K562 (cell line): ENCODE data around the gene SNAPC2. TPM values are rescaled to one million over a fixed set of nuclear protein-coding genes. Genes with fewer than 3 reads are reported as not detected.

ENCODE experiments used
- ARID4B ChIP-seq: sonication (generic); formaldehyde crosslinking; IDR thresholded peaks from 2 replicates; pipeline ENCODE4 v1.8.0; 2022; ENCODE audit warnings: mild to moderate bottlenecking, missing genetic modification reagents
- BCL6 ChIP-seq: fragments of 250-450 bp; sonication (Bioruptor Pico); IDR thresholded peaks from 2 replicates; pipeline ENCODE4 v1.4.0; 2020
- CREB3 ChIP-seq: fragments of 450-650 bp; conservative IDR thresholded peaks from 2 replicates; pipeline ENCODE4 v1.6.1; 2016; ENCODE audit warnings: missing genetic modification characterization, low read depth, mild to moderate bottlenecking, missing compliant biosample characterization, moderate library complexity
- EP300 ChIP-seq: IDR thresholded peaks from 2 replicates; pipeline ENCODE4 v1.6.1; 2012; ENCODE audit warnings: low read length, improper control_type of control experiment
- HMBOX1 ChIP-seq: sonication (generic); IDR thresholded peaks from 2 replicates; pipeline ENCODE4 v1.6.1; 2016
- MBD1 ChIP-seq: fragments of 250-450 bp; sonication (Bioruptor Pico); IDR thresholded peaks from 2 replicates; pipeline ENCODE4 v1.8.0; 2022; ENCODE audit warnings: inconsistent platforms
- SNRNP70 ChIP-seq: fragments of 200-400 bp; formaldehyde crosslinking; optimal IDR thresholded peaks from 2 replicates; pipeline ENCODE3; 2017; ENCODE audit warnings: low read depth, low read length
- TAL1 ChIP-seq: fragments of 450-650 bp; IDR thresholded peaks from 2 replicates; pipeline ENCODE4 v1.6.1; 2016; ENCODE audit warnings: mild to moderate bottlenecking
- TARDBP ChIP-seq: fragments of 450-650 bp; IDR thresholded peaks from 2 replicates; pipeline ENCODE4 v1.6.1; 2016
- TEAD4 ChIP-seq, 2 experiments: sonication (generic) in 1 of 2; formaldehyde crosslinking in 1 of 2; IDR thresholded peaks; 2 replicates each; pipeline versions ENCODE4 v1.6.1 to v1.8.0; 2012 to 2022; ENCODE audit warnings: borderline replicate concordance in 1 of 2, inconsistent platforms in 1 of 2, low read length in 1 of 2, mild to moderate bottlenecking in 1 of 2, missing genetic modification reagents in 1 of 2
- ZNF24 ChIP-seq: fragments of 450-650 bp; IDR thresholded peaks from 2 replicates; pipeline ENCODE4 v1.6.1; 2016
- ZNF280B ChIP-seq: fragments of 250-450 bp; sonication (Bioruptor Pico); IDR thresholded peaks from 2 replicates; pipeline ENCODE4 v1.5.1; 2021; ENCODE audit warnings: mild to moderate bottlenecking
- ZNF324 ChIP-seq: fragments of 250-450 bp; sonication (Bioruptor Pico); IDR thresholded peaks from 2 replicates; pipeline ENCODE4 v1.4.0; 2020; ENCODE audit warnings: mild to moderate bottlenecking
- ZNF589 ChIP-seq: fragments of 200-800 bp; sonication (Bioruptor generic); IDR thresholded peaks from 2 replicates; pipeline ENCODE4 v1.6.1; 2016; ENCODE audit warnings: low read depth, missing genetic modification characterization, missing compliant biosample characterization
- ZNF655 ChIP-seq: fragments of 250-450 bp; sonication (Bioruptor Pico); IDR thresholded peaks from 2 replicates; pipeline ENCODE4 v1.5.0; 2021
- ZNF699 ChIP-seq: fragments of 250-450 bp; sonication (Bioruptor Pico); IDR thresholded peaks from 2 replicates; pipeline ENCODE4 v1.8.0; 2021; ENCODE audit warnings: mild to moderate bottlenecking, moderate library complexity; ENCODE audit not compliant: insufficient replicate concordance
- polyA plus RNA-seq, 8 experiments: library from polyadenylated mRNA; depleted of rRNA in 4 of 8; stranded (reverse) in 5 of 8; unstranded in 3 of 8; fragments of >200 nt; fragmentation: Nextera tagmentation in 2 of 8; fragmentation: Illumina TruSeq in 1 of 8; extraction: Ambion mirVana in 2 of 8; extraction: Trizol in 1 of 8; gene quantifications; 2 replicates each; pipeline versions ENCODE4 v1.2.1 to v1.2.3, GENCODE V29; 2011 to 2014; ENCODE audit warnings: inconsistent platforms in 1 of 8, missing spikeins in 1 of 8
- total RNA-seq, 7 experiments: library from RNA; depleted of rRNA in 6 of 7; stranded (reverse); fragments of >200 nt in 6 of 7; fragmentation: Illumina TruSeq in 2 of 7; extraction: Trizol in 2 of 7; gene quantifications; 2 replicates each; pipeline versions ENCODE4 v1.2.1 to v1.2.3, GENCODE V29; 2011 to 2021; ENCODE audit warnings: low replicate concordance in 1 of 7

The SNAPC2 gene
- total and polyA plus RNA-seq, 9 of the 15 experiments (the other 6 are each of a cell fraction or from before 2014, with no cell fraction given) = 0.59 to 45.1 (median 15.3) TPM

GRCh38 chr19:7919610-7920518 is at the start of gene SNAPC2 (continued):
- TF ChIP-seq TAL1 = no peak
- TF ChIP-seq ARID4B (CRISPR knock-in tag) = peak; percentile 62
- TF ChIP-seq SNRNP70 = no peak
- TF ChIP-seq ZNF24 = no peak
- no peak for TF ChIP-seq ZNF699 (CRISPR knock-in tag)
- no peak for TF ChIP-seq EP300
- TF ChIP-seq HMBOX1 = no peak
- TF ChIP-seq ZNF589 = no peak
- no peak for TF ChIP-seq ZNF280B
- no peak for TF ChIP-seq ZNF655 (CRISPR knock-in tag)
- no peak for TF ChIP-seq BCL6 (CRISPR knock-in tag)
- TF ChIP-seq TEAD4 (IDR thresholded peaks at IDR 0.05; ENCODE audit: low read length) = no peak
- no peak for TF ChIP-seq TEAD4 (CRISPR knock-in tag; IDR thresholded peaks at IDR 0.05; ENCODE audit: borderline replicate concordance)
- no peak for TF ChIP-seq TARDBP
- TF ChIP-seq ZNF324 (CRISPR knock-in tag) = no peak
- no peak for TF ChIP-seq MBD1 (CRISPR knock-in tag)
- no peak for TF ChIP-seq CREB3 (tag)
